ENCODE measurements around the gene PACSIN3.

PACSIN3 gene

GRCh38 chr11:47171061-47171838 lies 15.0 kb downstream of the PACSIN3 start:
- no peak for DNase-seq
- no peak overlapping the region for H3K27ac ChIP-seq (ENCODE audit: low read length)
- peaks cover 36% of the 10 kb centered on the region for H3K4me1 ChIP-seq (ENCODE audit: insufficient read depth, low read length)
- no peak overlapping the region for H3K9ac ChIP-seq (ENCODE audit: low read depth, low read length)
- no peak for ATAC-seq (ENCODE audit: insufficient read depth, low read depth)
- peaks cover 75% of the 10 kb centered on the region for H3K79me2 ChIP-seq (ENCODE audit: insufficient read depth, low read length)
- H3K27me3 ChIP-seq (ENCODE audit: insufficient read depth, low read length, poor library complexity) = no peaks in the 10 kb centered on the region
- peaks cover 85% of the 10 kb centered on the region for H3K36me3 ChIP-seq (ENCODE audit: insufficient read depth, low read length)
- H3K9me3 ChIP-seq (ENCODE audit: insufficient read depth, low read length, severe bottlenecking) = no peaks in the 10 kb centered on the region
- peaks cover 52% of the 10 kb centered on the region for H4K20me1 ChIP-seq (ENCODE audit: insufficient read depth, low read length)
- TF ChIP-seq CTCF (IDR thresholded peaks at IDR 0.05; ENCODE audit: borderline replicate concordance, extremely low read depth, low read length, poor library complexity, severe bottlenecking) (no peak), EZH2 (IDR thresholded peaks at IDR 0.05; ENCODE audit: borderline replicate concordance, low read depth, low read length, severe bottlenecking) (no peak)
- H3K4me3 ChIP-seq (ENCODE audit: low read depth in 1 of 2, low read length in 2 of 2) = no peak overlapping the region
- H2AFZ ChIP-seq (ENCODE audit: low read depth, low read length) = no peak overlapping the region
- no peak overlapping the region for H3K4me2 ChIP-seq (ENCODE audit: insufficient read depth, low read length)

GRCh38 chr11:47166368-47166767 lies 19.9 kb downstream of the PACSIN3 start:
- Histone ChIP-seq H4K20me1 (ENCODE audit: insufficient read depth, low read length) (peaks cover 35% of the 10 kb centered on the region), H3K9me3 (ENCODE audit: insufficient read depth, low read length, severe bottlenecking) (no peaks in the 10 kb centered on the region), H3K9ac (ENCODE audit: low read depth, low read length) (no peak overlapping the region), H3K4me1 (ENCODE audit: insufficient read depth, low read length) (no peaks in the 10 kb centered on the region), H3K36me3 (ENCODE audit: insufficient read depth, low read length) (peaks cover 92% of the 10 kb centered on the region), H3K79me2 (ENCODE audit: insufficient read depth, low read length) (peaks cover 29% of the 10 kb centered on the region), H3K4me2 (ENCODE audit: insufficient read depth, low read length) (no peak overlapping the region), H3K4me3 (ENCODE audit: low read depth in 1 of 2, low read length in 2 of 2) (no peak overlapping the region), H3K27me3 (ENCODE audit: insufficient read depth, low read length, poor library complexity) (no peaks in the 10 kb centered on the region), H2AFZ (ENCODE audit: low read depth, low read length) (no peak overlapping the region), H3K27ac (ENCODE audit: low read length) (no peak overlapping the region)
- DNase-seq (no peak), ATAC-seq (ENCODE audit: insufficient read depth, low read depth) (no peak)
- TF ChIP-seq EZH2 (IDR thresholded peaks at IDR 0.05; ENCODE audit: borderline replicate concordance, low read depth, low read length, severe bottlenecking) (no peak), CTCF (IDR thresholded peaks at IDR 0.05; ENCODE audit: borderline replicate concordance, extremely low read depth, low read length, poor library complexity, severe bottlenecking) (no peak)

- H3K27me3 ChIP-seq (ENCODE audit: insufficient read depth, low read length, poor library complexity) = no peaks in the 10 kb centered on the region
- no peak overlapping the region for H3K27ac ChIP-seq (ENCODE audit: low read length)
- TF ChIP-seq EZH2 (IDR thresholded peaks at IDR 0.05; ENCODE audit: borderline replicate concordance, low read depth, low read length, severe bottlenecking) (no peak), CTCF (IDR thresholded peaks at IDR 0.05; ENCODE audit: borderline replicate concordance, extremely low read depth, low read length, poor library complexity, severe bottlenecking) (no peak)
- H3K79me2 ChIP-seq (ENCODE audit: insufficient read depth, low read length) = peaks cover 19% of the 10 kb centered on the region
- DNase-seq = no peak
- H3K9me3 ChIP-seq (ENCODE audit: insufficient read depth, low read length, severe bottlenecking) = no peaks in the 10 kb centered on the region
- ATAC-seq (ENCODE audit: insufficient read depth, low read depth) = no peak
- peaks cover 90% of the 10 kb centered on the region for H3K36me3 ChIP-seq (ENCODE audit: insufficient read depth, low read length)
- no peaks in the 10 kb centered on the region for H3K4me1 ChIP-seq (ENCODE audit: insufficient read depth, low read length)
- no peak overlapping the region for H3K4me2 ChIP-seq (ENCODE audit: insufficient read depth, low read length)
- peaks cover 41% of the 10 kb centered on the region for H4K20me1 ChIP-seq (ENCODE audit: insufficient read depth, low read length)
- no peak overlapping the region for H2AFZ ChIP-seq (ENCODE audit: low read depth, low read length)
- H3K4me3 ChIP-seq (ENCODE audit: low read depth in 1 of 2, low read length in 2 of 2) = no peak overlapping the region
- no peak overlapping the region for H3K9ac ChIP-seq (ENCODE audit: low read depth, low read length)
Observed at GRCh38 chr11:47165253-47165840, 20.9 kb downstream of the PACSIN3 start.

Data from DND-41 (cell line).